ENCODE results near the gene RNF227.

GRCh38 chr17:7894866-7895265, 21.2 kb downstream of the RNF227 start:
- TF ChIP-seq CTCF (conservative IDR thresholded peaks at IDR 0.05; ENCODE audit: low read length) (no peak), EZH2phosphoT487 (IDR thresholded peaks at IDR 0.05; ENCODE audit: borderline replicate concordance) (no peak)
